Activated T-helper 1 cell treated with Interleukin-2 at 50 U/mL for 16 hours (primary cell): Measurements from ENCODE around the gene DSC1.
"Not testable (repeated sequence)": the region's sequence is repeated elsewhere in the genome, so short reads cannot be mapped to it uniquely, and the experiment has no call there.

Source experiments
- DNase-seq: peaks from one replicate; pipeline ENCODE4 v3.0.0-alpha.2; 2020; ENCODE audit warnings: low read depth

Gene DSC1

DNA sequence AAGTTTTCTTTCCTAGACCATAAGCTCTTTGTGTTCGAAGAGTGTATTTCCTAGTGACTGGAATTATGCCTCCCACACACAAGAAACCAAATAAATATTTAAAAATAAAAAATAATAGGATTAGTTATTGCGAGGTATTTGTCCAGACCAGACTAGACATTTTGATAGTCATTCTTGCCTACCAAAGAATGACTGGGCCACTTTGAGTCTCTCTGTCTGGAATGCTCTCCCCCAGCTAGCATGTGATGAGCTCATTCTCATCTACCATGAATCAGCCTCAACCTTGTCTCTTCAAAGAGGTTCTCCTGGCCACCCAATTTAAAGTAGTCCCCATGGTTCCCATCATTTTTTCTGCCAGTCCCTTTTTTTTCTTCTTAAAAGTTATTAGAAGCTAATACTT, 13.9 kb upstream of the DSC1 start:
- DNase-seq: no peak

DNA sequence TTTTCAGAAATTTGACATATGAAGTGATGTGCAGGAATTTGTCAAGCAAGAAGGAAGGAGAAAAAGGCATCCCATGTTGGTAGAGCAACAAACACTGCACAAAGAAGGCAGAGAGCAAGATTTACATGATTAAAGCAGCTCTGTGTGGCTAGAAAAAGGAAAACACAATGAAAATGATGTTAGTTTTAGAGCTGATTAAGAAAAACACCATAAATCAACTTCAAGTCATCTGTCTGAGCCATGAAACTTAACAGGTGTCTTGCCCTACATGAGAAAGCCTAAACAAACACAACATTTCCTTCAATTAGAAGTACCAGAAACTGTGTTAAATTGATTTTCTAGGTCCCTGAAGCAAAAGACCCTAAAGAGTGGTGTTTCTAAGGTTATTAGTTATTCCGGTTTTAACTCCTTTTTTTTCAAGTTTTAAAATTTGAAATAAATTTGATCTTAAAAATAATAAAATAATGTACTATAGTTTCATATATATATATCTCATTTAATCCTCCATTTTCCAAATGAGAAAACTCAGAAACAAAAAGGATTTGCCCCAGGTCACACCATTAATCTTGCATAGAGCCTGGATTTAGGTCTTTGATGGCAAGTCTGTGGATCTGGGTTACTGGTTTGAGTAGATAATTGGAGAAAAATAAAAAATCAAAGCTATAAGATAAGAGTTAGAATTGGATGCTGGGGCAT, 8.6 kb upstream of the DSC1 start:
- DNase-seq: no peak

DNA sequence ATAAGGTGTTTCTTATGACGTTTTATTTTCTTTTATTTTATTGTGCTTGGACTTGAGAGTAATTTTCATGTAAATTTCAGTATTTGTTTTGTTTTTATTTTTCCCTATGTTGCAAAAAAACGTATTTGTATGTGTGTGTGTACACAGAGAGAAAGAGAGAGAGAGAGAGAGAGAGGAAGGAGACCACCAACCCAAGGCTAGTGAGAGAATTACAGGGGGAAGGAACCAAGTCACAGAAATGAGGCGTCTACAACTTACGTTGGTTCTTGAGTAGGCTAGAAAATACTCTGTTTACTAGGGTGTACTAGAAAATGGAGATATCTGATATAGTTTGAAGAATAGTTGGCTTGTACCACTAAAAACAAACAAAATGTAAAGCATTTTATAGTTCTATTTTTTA, 7.7 kb upstream of the DSC1 start:
- DNase-seq: no peak

DNA sequence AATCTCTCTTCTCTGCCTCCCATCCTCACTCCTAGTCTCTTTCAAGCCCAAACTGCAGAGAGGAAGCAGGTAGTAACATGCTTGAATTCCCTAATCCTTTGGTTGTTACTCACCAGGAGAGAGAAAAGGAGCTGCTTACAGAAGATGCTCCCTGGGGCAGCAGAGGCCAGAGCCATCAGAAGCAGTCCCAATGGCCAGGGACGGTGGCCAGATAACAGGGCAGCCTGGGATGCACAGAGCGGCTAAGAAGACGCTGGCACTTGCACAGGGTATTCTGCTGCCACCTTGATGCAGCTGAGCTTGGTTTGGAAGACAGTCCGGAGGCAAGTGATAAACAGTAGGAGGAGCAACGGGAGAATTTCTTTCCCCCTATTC, 250 bp downstream of the DSC1 start:
- no peak for DNase-seq

DNA sequence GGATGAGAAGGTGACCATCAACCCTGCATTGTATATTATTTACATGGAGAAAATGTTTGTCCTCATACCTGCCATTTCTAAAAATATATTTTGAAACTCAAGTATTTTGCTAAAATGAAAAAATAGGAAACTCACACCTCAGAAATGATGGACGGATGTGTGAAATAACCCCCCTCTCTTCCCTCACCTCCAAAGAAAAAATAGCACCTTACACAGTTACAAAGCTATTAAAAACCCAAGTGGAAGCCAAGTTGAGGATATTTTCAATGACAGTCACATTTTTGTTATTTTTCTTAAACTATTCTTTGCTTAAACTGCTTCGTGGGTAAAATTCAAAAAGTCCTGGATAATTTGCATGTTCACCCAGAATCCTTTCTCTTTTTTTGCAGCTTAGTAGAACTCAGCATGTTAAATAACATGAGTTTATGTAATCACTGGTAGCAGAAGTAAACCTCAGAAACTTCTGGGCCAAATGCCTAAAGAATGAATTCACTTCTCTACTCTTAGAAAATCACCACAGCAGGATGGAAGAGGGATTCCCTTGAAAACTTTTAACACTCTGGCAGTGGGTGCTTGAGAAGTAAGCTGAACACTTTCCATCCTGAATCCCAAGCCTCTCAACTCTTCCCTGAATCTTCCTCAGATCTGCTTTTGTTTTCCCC, 768 bp downstream of the DSC1 start:
- DNase-seq: no peak

DNA sequence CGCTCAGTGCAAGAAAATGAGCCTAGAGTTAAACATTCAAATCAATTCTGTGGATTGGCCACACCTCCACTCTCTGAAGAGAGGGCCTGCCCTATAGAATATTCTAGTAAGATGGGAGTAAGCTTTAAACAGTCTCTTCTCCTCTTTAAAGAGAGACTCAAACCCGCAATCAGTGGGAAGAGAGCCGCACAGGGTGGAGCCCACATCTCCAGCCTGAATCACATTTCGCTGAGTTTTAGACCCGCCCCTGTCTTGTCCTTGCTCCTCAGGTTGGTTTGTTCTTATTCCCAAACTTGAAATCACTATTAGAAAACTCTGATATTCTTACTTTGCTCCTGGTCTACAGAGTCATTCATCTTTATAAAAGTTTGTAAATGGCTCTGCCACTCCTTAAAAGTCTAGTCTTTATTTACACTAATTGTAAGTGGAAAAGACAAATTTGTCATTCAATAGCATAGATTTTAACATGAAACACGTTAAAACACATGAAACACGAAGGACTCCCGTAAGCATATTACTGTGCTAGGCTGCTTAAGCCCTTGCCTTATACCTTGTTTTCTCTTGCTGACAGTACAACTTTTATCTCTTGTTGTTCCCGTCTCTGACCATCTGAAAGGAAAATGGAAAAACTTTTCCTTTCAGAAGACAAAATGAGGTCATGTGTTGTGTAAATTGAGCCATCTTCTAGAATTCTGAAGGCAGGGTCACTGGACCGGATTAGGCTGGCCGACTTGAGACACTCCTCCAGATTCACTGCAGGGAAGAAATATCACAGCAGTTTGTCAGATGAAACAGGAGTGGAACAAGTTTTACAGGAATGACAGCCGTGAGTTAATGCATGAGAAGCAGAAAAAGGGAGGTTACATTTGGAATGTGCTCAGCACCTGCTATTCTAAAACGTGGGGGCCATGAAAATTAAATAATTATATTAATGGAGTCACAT, 5.6 kb downstream of the DSC1 start:
- DNase-seq: no peak

DNA sequence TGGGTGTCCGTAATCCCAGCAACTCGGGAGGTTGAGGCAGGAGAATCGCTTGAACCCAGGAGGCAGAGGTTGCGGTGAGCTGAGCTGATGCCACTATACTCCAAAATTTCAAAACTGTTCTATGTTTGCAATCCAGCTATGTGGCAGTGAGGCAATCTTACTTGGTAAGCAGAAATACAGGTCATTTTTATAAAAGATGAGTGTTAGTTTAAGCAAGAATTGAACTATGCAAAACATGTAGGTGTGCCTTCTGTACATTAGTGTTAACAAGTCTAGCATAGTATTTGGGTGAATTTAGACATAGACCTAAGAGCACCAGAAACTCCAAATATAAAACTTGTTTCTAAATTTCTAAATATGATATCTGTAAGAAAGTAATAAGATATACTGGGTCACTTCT, 7.2 kb downstream of the DSC1 start:
- DNase-seq: no peak

DNA sequence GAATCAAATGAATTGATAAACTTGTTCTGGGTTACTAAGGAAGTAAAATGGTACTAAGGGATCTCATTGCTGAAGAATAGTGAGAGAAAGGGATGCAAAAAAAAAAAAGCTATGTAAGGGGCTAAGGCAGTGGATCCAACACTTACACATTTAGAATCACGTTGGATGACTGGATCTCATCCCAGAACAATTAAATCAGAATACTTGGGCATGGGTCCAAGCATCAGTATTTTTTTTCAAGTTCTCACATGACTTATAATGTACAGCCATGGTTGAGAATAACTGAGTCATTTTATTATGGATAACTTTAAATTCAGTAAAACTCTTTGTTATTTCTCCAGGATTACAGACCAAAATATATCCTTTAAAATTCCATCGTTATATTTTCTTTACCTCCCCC, 8.5 kb downstream of the DSC1 start:
- no peak for DNase-seq

DNA sequence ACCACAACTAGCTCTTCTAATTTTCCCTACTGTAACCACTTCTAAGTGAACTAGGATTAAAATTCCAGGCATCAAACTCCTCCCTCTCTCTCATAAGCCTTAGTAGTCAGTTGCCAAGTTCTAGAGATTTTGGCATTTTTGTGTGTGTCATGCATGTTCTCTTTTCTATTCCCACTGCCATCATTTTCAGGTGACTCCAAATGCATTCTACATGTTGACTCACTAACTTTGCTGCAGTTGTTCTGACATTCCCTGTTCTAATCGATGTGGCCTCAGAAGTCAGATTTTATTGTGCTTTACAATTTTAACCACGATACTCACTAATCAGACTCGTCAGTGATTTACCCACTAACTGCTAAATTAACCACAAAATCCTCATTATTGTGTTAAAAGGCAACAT, 13.3 kb downstream of the DSC1 start:
- DNase-seq: no peak

DNA sequence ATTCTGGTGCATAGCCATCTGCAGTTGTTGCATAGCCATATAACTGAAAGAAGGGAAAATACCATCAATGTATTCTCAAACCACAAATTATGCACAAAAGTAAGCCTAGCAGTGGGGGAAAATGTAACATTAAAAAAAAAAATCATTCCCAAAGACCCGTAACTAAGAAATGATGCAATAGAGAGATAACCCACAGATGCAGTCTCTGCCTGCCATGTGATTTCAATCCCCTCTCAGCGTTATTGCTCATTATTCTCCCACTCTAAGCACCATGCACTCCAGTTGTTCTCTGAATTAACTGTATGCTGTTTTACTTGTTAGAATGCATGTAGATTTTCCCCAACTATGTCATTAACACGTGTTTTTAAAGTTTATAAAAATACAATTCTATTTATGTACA, 14.1 kb downstream of the DSC1 start:
- DNase-seq: no peak

DNA sequence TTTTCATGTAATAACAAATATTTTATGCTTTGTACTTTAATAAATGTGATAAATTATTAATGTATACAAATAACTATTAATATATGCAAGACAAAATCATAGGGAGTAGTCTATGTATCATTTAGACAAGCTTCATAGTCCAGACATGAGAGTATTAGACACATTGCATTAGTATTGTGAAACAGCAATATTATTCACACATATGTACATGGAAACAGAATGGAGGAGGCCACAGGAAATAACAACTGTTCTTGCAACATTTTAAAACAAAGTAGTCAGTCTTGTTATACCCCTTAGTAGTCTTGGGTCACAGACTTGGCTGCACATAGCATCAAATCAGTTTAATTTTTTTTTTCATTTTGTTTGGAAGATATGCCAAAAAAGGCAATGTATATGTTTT, 15.8 kb downstream of the DSC1 start:
- no peak for DNase-seq

DNA sequence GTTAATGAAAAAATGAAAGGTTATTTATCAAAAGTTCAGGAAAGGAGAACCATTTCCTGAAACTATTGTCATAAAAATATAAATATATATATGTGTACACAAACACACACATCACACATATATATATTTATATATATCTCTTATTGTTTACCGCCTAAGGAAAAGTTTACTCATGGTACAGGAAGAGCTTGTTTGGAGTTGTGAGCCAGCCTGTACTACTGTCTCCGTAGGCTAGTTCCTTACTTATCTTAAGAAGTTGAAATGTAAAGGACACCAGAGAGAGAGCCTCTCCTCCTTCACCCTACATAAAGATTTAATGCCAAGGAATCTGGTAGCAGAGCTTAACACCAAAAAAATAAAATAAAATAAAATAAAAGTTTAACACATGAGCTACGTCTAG, 19.6 kb downstream of the DSC1 start:
- DNase-seq: no peak

DNA sequence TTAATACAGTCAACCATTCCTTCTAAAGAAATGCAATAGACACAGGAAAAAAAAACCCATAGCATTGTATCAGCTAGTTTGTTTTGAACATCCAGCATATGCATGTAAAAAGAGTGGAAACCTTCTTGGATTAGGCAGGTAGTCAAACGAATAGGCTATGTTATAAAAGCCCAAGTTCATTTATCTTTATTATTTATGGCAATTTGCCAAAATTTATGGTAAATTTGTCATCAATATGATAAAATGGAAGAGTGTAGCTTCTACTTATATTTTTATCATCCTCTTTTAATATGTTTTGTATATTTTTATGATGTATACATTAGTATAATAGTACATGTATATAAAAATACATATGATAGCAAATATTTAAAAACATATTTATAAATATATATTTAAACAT, 23.9 kb downstream of the DSC1 start:
- no peak for DNase-seq

DNA sequence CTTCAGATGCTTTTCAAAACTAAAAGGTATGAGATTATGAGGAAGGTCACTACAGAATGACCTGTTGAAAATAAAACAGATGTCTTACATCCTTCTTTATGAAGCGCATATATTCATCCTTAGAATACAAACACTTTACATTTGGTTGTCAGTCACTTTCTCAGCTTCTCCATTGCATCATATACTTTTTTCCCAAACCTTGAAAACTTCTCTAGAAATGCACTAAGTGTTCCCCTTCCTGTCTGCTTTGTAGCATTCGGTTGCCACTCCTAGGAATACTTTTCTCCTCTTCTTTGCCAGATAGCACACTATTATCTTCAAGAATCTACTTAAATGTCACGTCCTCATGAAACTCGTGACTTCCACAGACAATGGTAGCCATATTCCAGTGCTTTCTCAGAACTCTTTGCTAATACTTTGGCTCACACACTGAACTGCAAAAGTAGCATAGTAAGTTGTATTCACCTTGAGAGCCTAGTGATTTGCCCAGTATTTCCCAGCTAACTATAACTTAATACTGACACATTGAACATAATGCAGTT, 27.6 kb downstream of the DSC1 start:
- DNase-seq: no peak

DNA sequence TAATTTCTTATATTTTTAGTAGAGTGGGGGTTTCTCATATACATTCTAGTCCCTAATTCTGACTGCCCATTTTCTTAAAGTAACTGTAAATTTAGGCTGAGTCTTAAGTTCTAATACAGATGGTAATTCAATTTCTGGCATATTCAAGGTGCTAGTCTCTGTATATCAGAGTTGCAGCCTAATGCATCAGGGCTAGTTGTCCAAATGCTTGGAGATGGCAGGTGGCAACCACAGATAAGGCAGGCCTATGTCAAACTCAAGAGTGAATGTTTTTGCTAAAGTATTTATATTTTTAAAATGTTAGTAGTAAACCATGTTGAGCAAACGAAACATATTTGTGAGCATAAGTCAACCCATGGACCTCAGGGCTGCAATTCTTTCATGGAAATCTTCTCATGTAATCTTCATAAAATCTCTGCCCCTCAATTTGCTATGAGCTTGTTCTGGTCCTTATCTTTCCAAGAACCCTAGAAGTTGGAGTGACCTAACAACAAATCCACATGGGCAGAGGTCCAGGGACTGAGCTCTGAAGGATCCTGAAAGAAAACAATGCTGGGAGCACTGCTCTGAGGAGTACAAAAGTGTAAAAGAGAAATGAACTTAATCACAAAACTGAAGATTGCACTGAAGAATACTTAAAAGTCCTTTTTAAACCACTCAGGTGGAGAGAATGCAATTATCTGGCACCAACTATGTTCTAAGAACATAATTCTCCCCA, 33.1 kb downstream of the DSC1 start:
- no peak for DNase-seq

DNA sequence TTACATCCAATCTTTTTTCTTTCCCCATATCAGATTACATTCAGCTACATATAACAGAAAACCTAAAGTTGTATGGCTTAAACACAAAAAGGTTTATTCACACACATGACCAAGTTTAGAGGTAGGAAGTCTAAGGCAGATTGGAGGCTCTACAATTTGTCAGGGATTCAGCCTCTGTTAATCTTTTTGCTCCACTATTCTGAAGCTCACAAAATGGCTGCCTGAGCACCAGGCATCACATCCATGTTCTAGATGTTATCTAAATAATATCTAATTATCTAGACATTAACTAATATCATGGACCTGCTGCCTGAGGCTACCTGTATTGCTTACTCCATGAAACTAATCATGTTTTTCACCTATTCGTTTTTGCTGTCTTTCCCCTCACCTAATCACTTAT, 36.8 kb downstream of the DSC1 start:
- no peak for DNase-seq

DNA sequence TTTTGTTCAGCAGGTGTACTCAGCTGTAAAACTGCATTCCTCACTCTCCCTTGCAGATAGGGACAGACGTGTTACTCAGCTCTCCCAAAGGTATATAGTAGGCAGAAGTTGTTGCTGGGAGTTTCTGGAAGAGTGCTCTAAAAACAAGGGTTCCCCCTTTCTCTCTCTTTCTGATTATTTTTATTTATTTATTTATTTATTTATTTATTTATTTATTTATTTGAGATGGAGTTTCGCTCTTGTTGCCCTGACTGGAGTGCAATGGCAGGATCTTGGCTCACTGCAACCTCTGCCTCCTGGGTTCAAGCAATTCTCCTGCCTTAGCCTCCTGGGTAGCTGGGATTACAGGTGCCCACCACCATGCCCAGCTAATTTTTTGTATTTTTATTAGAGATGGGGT, 39.5 kb downstream of the DSC1 start:
- DNase-seq: not testable (repeated sequence)

DNA sequence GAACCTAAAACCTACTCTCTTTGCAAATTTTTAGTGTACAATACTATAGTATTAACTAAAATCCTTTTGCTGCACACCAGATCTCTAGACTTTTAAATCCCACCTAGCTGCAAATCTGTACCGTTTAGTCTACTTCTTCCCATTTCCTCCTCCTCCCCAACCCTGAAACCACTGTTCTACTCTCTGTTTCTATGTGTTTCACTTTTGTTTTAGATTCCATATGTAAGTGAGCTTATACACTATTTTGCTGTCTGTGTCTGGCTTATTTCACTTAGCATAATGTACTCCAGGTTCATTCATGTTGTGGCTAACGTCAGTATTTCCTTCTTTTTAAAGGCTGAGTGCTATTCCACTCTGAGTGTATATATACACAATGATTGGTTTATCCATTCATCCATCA, 42.1 kb downstream of the DSC1 start:
- no peak for DNase-seq

DNA sequence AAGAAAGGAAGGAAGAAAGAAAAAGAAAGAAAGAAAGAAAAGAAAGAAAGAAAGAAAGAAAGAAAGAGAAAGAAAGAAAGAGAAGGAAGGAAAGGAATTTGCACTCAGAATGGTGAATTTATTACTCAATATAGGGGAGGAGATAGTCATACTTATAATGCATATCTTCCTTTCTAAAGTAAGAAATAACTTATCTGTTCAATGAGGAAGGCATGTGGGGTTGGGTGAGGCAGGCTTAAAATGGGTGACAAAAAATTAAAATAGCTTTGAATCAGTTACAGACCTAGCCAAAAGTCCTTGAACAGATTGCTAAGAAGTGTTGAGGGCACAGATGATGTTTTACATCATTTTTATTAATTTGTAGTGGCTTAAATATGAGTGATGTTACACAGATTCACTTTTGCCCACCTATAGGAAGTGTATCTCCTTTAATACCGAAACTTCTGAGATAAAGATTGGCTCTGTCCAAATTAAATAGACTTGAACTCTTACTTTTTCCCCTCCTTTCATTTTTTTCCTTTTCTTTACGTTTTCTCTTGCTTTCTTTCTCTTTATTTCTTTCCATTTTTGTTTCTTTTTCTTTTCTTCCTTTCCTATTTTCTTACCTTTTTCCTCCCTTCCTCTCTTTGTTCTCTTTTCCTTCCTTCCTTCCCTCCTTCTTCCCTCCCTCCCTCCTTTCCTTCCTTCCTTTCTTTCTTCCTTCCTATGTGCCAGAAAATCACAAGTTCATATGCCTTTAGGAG, 45.6 kb downstream of the DSC1 start:
- DNase-seq: no peak

DNA sequence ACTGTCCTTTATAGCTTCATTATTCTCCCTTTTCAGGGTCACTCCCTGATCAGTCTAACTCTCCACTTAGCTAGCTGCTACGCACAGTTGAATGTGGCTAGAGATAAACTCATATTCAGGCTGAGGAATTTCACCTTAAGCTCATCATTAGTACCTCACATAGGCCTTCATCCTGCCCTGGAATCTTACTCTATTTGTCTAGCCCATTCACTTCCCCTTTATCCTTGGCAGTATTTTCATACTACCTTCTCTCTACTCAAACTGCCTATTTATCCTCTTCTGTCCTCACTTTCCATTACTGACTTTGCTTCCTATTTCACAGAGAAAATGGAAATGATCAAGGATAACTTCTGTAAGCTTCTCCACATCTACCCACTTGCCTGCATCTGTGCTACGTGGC, 49.9 kb downstream of the DSC1 start:
- DNase-seq: no peak

DNA sequence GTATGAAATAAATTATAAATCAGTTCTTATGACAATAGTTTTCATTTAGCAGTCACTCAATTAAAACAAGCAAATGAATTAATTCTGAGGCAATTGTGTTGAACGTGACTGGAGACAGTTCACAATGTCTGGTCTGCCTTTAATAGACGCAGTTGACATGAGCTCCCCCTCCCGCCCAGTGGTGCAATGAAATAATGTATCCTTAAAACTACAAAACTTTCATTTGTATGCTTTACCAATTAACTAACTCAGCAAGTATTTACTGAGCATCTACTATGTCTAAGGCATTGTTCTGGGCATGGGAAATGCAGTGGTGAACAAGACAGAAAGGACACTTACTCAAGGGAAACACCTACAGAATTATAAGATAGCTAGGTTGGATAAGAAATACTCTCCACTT, 56.9 kb downstream of the DSC1 start:
- no peak for DNase-seq

DNA sequence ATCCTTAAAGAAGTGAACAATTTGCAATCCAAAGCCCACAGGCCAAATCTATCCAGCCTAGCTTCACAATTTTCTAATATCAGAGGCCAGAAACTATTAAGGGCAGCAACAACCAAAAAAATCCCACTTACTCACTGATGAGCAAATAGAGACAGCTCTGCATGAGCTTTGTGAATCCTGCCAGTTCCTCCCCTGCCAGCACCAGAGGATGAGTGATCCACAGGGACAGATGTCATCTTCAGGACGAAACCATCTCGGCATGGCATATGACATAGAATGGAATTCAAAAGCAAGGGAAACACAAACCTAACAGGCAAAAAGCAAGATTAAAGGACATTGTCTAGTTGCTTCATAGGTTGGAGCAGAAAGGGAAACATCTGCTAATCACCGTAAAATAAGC, 58.2 kb downstream of the DSC1 start:
- DNase-seq: no peak
